WTC11 (cell line): Measurements from ENCODE around the gene KIFBP. TPM values are rescaled to one million over a fixed set of nuclear protein-coding genes. Genes with fewer than 3 reads are reported as not detected.

Source experiments
- ATAC-seq: fragments of 200-7000 bp; cut with Tn5 transposase; 2 replicates; pipeline ENCODE4 v1.10.0; 2021; ENCODE audit warnings: mild to moderate bottlenecking, moderate library complexity
- CTCF ChIA-PET: fragments of 300-600 bp; sonication (Branson Sonifier 250); formaldehyde crosslinking; loops from one replicate; lab custom pipeline; 2021; ENCODE audit warnings: antibody characterized with exemption; lab: Charles Lee
- POLR2A ChIA-PET: fragments of 350-600 bp; sonication (Branson Sonifier 250); formaldehyde crosslinking; loops from one replicate; lab custom pipeline; 2021; ENCODE audit warnings: antibody characterized with exemption; lab: Charles Lee
- DNase-seq: peaks from one replicate; pipeline ENCODE4 v3.0.0; 2021; ENCODE audit warnings: low spot score
- H3K27ac Mint-ChIP-seq: 2 replicates; pipeline ENCODE4 v1.8.0; 2021; ENCODE audit warnings: mixed read lengths
- H3K27me3 Mint-ChIP-seq: 2 replicates; pipeline ENCODE4 v1.8.0; 2021; ENCODE audit warnings: low read depth, mild to moderate bottlenecking, moderate library complexity, mixed read lengths
- H3K36me3 Mint-ChIP-seq: 2 replicates; pipeline ENCODE4 v1.8.0; 2021; ENCODE audit warnings: mixed read lengths
- H3K4me1 Mint-ChIP-seq: 2 replicates; pipeline ENCODE4 v1.8.0; 2022; ENCODE audit warnings: mixed read lengths
- H3K4me3 Mint-ChIP-seq: 2 replicates; pipeline ENCODE4 v1.8.0; 2021; ENCODE audit warnings: mild to moderate bottlenecking, moderate library complexity, mixed read lengths
- H3K9me3 Mint-ChIP-seq: 2 replicates; pipeline ENCODE4 v1.8.0; 2021; ENCODE audit warnings: mixed read lengths
- CREM ChIP-seq: sonication (generic); formaldehyde crosslinking; IDR thresholded peaks from 2 replicates; pipeline ENCODE4 v1.8.1; 2022; ENCODE audit warnings: mild to moderate bottlenecking, missing genetic modification reagents, moderate library complexity
- ETV6 ChIP-seq: sonication (generic); formaldehyde crosslinking; IDR thresholded peaks from 2 replicates; pipeline ENCODE4 v1.8.1; 2022; ENCODE audit warnings: mild to moderate bottlenecking, missing genetic modification reagents
- FOXK1 ChIP-seq: sonication (generic); formaldehyde crosslinking; IDR thresholded peaks from 2 replicates; pipeline ENCODE4 v1.8.0; 2022; ENCODE audit warnings: mild to moderate bottlenecking, moderate library complexity, missing genetic modification reagents
- GABPB1 ChIP-seq: sonication (generic); formaldehyde crosslinking; IDR thresholded peaks from 2 replicates; pipeline ENCODE4 v1.8.1; 2023; ENCODE audit warnings: mild to moderate bottlenecking, missing genetic modification reagents
- GRHL2 ChIP-seq: fragments of 250-450 bp; sonication (Bioruptor Pico); IDR thresholded peaks from 2 replicates; pipeline ENCODE4 v1.8.0; 2022; ENCODE audit warnings: mild to moderate bottlenecking, moderate library complexity; ENCODE audit not compliant: insufficient replicate concordance, severe bottlenecking
- GTF2I ChIP-seq: fragments of 250-450 bp; sonication (Bioruptor Pico); conservative IDR thresholded peaks from 2 replicates; pipeline ENCODE4 v1.4.0; 2021; ENCODE audit warnings: mild to moderate bottlenecking
- HMGA2 ChIP-seq: fragments of 250-450 bp; sonication (Bioruptor Pico); IDR thresholded peaks from 2 replicates; pipeline ENCODE4 v1.4.0; 2021; ENCODE audit warnings: mild to moderate bottlenecking, moderate library complexity
- JUN ChIP-seq: sonication (generic); formaldehyde crosslinking; IDR thresholded peaks from 2 replicates; pipeline ENCODE4 v1.8.0; 2023; ENCODE audit warnings: mild to moderate bottlenecking, missing genetic modification reagents
- KAT7 ChIP-seq: sonication (generic); formaldehyde crosslinking; IDR thresholded peaks from 2 replicates; pipeline ENCODE4 v1.8.1; 2023; ENCODE audit warnings: missing genetic modification reagents, mild to moderate bottlenecking, borderline replicate concordance
- MYBL2 ChIP-seq: sonication (generic); formaldehyde crosslinking; IDR thresholded peaks from 2 replicates; pipeline ENCODE4 v1.8.1; 2023; ENCODE audit warnings: mild to moderate bottlenecking, moderate library complexity, missing genetic modification reagents
- NFE2L1 ChIP-seq: sonication (generic); formaldehyde crosslinking; IDR thresholded peaks from 2 replicates; pipeline ENCODE4 v1.8.1; 2023; ENCODE audit warnings: missing genetic modification reagents
- PRRX2 ChIP-seq: fragments of 250-450 bp; sonication (Bioruptor Pico); IDR thresholded peaks from 2 replicates; pipeline ENCODE4 v1.8.0; 2021; ENCODE audit warnings: mild to moderate bottlenecking
- SOX15 ChIP-seq: fragments of 250-450 bp; sonication (Bioruptor Pico); IDR thresholded peaks from 2 replicates; pipeline ENCODE4 v1.9.0; 2021; ENCODE audit warnings: mild to moderate bottlenecking
- SP1 ChIP-seq: sonication (generic); formaldehyde crosslinking; conservative IDR thresholded peaks from 2 replicates; pipeline ENCODE4 v1.8.1; 2022; ENCODE audit warnings: missing genetic modification reagents
- TCF7 ChIP-seq: sonication (generic); formaldehyde crosslinking; IDR thresholded peaks from 2 replicates; pipeline ENCODE4 v1.8.0; 2022; ENCODE audit warnings: mild to moderate bottlenecking, low read depth, missing genetic modification reagents, moderate library complexity
- TP53 ChIP-seq: sonication (generic); formaldehyde crosslinking; IDR thresholded peaks from 2 replicates; pipeline ENCODE4 v1.8.1; 2023; ENCODE audit warnings: mild to moderate bottlenecking, missing genetic modification reagents
- ZNF121 ChIP-seq: sonication (generic); formaldehyde crosslinking; IDR thresholded peaks from 2 replicates; pipeline ENCODE4 v1.8.0; 2023; ENCODE audit warnings: missing genetic modification reagents
- ZNF219 ChIP-seq: sonication (generic); formaldehyde crosslinking; IDR thresholded peaks from 2 replicates; pipeline ENCODE4 v1.8.0; 2023; ENCODE audit warnings: missing genetic modification reagents, mild to moderate bottlenecking, borderline replicate concordance
- ZNF423 ChIP-seq: fragments of 250-450 bp; sonication (Bioruptor Pico); IDR thresholded peaks from 2 replicates; pipeline ENCODE4 v2.1.2; 2022; ENCODE audit warnings: mild to moderate bottlenecking, moderate library complexity
- total RNA-seq: library from RNA; stranded (reverse); gene quantifications from 3 replicates; pipeline ENCODE4 v1.2.3, GENCODE V29; 2021
- TF ChIP-seq, protein P1 (sequence below): sonication (generic); formaldehyde crosslinking; IDR thresholded peaks from 2 replicates; pipeline ENCODE4 v1.8.0; 2022; ENCODE audit warnings: mild to moderate bottlenecking, missing genetic modification reagents
- TF ChIP-seq, protein P2 (sequence below): fragments of 250-450 bp; sonication (Bioruptor Pico); conservative IDR thresholded peaks from 2 replicates; pipeline ENCODE4 v1.9.0; 2021; ENCODE audit warnings: mild to moderate bottlenecking
- TF ChIP-seq, protein P3 (sequence below): sonication (generic); formaldehyde crosslinking; IDR thresholded peaks from 2 replicates; pipeline ENCODE4 v1.8.1; 2022; ENCODE audit warnings: mild to moderate bottlenecking, missing genetic modification reagents, moderate library complexity, borderline replicate concordance
- TF ChIP-seq, protein P4 (sequence below): sonication (generic); formaldehyde crosslinking; IDR thresholded peaks from 2 replicates; pipeline ENCODE4 v1.8.0; 2023; ENCODE audit warnings: mild to moderate bottlenecking, missing genetic modification reagents
- TF ChIP-seq, protein P5 (sequence below): sonication (generic); formaldehyde crosslinking; IDR thresholded peaks from 2 replicates; pipeline ENCODE4 v1.8.1; 2022; ENCODE audit warnings: low read depth, missing genetic modification reagents, borderline replicate concordance

Gene KIFBP
- total RNA-seq, 1 experiment from 2014 or later = 31.2 TPM

DNA sequence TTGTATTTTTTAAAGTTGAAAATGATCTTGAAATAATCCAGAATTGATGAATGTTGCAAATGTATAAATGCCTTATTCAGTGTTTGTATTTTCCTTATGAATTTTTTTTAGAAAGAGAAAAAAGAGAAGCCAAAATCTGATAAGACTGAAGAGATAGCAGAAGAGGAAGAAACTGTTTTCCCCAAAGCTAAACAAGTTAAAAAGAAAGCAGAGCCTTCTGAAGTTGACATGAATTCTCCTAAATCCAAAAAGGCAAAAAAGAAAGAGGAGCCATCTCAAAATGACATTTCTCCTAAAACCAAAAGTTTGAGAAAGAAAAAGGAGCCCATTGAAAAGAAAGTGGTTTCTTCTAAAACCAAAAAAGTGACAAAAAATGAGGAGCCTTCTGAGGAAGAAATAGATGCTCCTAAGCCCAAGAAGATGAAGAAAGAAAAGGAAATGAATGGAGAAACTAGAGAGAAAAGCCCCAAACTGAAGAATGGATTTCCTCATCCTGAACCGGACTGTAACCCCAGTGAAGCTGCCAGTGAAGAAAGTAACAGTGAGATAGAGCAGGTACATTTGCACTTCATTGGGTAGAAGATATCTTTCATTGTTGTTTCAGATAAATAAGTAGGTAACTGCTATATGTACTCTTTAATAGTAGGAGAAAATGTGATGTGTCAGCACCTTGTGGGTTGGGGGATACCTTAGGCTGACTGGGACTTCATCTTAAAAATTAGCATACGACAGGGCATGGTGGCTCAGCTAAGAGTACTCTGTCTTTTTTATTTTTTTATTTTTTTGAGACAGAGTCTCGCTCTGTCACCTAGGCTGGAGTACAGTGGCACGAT, 28.7 kb upstream of the KIFBP start:
- Mint-ChIP-seq H3K27ac (no peak overlapping the region; the same call in 1 of the 2 replicates), H3K27me3 (no peaks in the 10 kb centered on the region)
- DNase-seq = no peak
- no peak for TF ChIP-seq GTF2I (CRISPR knock-in tag)
- TF ChIP-seq MYBL2 (CRISPR knock-in tag) = no peak
- TF ChIP-seq SOX15 (CRISPR knock-in tag) = no peak
- no peak for TF ChIP-seq ETV6 (CRISPR knock-in tag)
- TF ChIP-seq, all 79 proteins: peak for 0
- Mint-ChIP-seq H3K36me3 (peaks cover 56% of the 10 kb centered on the region), H3K4me1 (peaks cover 9% of the 10 kb centered on the region), H3K9me3 (no peaks in the 10 kb centered on the region), H3K4me3 (no peak overlapping the region)
- CTCF ChIA-PET = no interaction called here
- POLR2A ChIA-PET = no interaction called here
- no peak for ATAC-seq

DNA sequence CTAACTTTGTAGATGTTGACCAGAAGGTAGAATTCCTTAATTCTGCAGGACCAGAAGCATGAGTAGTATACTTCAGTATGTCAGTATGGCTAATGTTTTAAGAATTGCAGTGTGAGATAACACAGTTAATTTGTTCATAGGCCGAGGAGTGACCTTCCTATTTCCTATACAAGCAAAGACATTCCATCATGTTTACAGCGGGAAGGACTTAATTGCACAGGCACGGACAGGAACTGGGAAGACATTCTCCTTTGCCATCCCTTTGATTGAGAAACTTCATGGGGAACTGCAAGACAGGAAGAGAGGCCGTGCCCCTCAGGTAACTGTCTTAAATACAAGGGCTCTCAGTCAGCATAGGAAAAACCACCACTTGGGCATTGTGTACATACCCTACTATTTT, 25.5 kb upstream of the KIFBP start:
- DNase-seq (no peak), ATAC-seq (no peak)
- Mint-ChIP-seq H3K9me3 (no peaks in the 10 kb centered on the region), H3K4me3 (no peak overlapping the region), H3K27me3 (no peaks in the 10 kb centered on the region), H3K36me3 (peaks cover 82% of the 10 kb centered on the region), H3K27ac (no peak overlapping the region), H3K4me1 (no peaks in the 10 kb centered on the region)
- POLR2A ChIA-PET = no interaction called here
- CTCF ChIA-PET = interaction anchor here (0.6 kb wide), 1 partner anchor 165 kb away, joined by 6 read pairs; no protein-coding TSS in a partner anchor
- TF ChIP-seq CREM (CRISPR knock-in tag) = no peak
- TF ChIP-seq GRHL2 (CRISPR knock-in tag) = no peak

DNA sequence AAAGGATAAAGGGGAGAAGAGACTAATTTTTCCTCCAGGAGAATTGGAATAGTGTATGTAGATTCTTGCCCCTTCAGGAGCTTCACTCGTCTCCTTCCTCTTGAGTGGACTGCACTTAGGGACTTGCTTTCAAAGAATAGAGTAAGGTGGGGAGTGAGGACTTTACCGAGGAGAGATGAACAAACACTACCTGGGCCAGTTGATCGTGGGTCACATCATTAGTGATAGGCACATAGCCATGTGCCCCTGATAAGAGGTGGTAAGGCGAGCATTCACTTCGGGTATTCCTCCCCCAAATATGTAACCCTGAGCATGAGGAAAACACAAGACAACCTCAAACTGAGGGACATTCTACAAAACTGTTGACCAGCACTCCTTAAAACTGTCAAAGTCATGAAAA, 14.6 kb upstream of the KIFBP start:
- no peak overlapping the region for H3K27ac Mint-ChIP-seq
- H3K27me3 Mint-ChIP-seq = no peaks in the 10 kb centered on the region
- POLR2A ChIA-PET = no interaction called here

More for the DNA sequence above, 14.6 kb upstream of the KIFBP start:
- CTCF ChIA-PET = no interaction called here
- Mint-ChIP-seq H3K36me3 (peaks cover 84% of the 10 kb centered on the region), H3K4me3 (no peak overlapping the region), H3K9me3 (no peaks in the 10 kb centered on the region), H3K4me1 (no peaks in the 10 kb centered on the region)
- ATAC-seq (no peak), DNase-seq (no peak)
- TF ChIP-seq FOXK1 (CRISPR knock-in tag) (no peak), ZNF423 (CRISPR knock-in tag) (no peak), TP53 (CRISPR knock-in tag) (no peak), SP1 (CRISPR knock-in tag) (no peak), GRHL2 (CRISPR knock-in tag) (no peak), ZNF121 (CRISPR knock-in tag) (no peak), KAT7 (CRISPR knock-in tag) (no peak), GABPB1 (CRISPR knock-in tag) (no peak), JUN (CRISPR knock-in tag) (no peak), ZNF219 (CRISPR knock-in tag) (no peak), HMGA2 (CRISPR knock-in tag) (no peak), PRRX2 (no peak), NFE2L1 (no peak), TCF7 (no peak)
- TF ChIP-seq, protein P1, sequence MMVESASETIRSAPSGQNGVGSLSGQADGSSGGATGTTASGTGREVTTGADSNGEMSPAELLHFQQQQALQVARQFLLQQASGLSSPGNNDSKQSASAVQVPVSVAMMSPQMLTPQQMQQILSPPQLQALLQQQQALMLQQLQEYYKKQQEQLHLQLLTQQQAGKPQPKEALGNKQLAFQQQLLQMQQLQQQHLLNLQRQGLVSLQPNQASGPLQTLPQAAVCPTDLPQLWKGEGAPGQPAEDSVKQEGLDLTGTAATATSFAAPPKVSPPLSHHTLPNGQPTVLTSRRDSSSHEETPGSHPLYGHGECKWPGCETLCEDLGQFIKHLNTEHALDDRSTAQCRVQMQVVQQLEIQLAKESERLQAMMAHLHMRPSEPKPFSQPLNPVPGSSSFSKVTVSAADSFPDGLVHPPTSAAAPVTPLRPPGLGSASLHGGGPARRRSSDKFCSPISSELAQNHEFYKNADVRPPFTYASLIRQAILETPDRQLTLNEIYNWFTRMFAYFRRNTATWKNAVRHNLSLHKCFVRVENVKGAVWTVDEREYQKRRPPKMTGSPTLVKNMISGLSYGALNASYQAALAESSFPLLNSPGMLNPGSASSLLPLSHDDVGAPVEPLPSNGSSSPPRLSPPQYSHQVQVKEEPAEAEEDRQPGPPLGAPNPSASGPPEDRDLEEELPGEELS (CRISPR knock-in tag) = no peak
- TF ChIP-seq, protein P2, sequence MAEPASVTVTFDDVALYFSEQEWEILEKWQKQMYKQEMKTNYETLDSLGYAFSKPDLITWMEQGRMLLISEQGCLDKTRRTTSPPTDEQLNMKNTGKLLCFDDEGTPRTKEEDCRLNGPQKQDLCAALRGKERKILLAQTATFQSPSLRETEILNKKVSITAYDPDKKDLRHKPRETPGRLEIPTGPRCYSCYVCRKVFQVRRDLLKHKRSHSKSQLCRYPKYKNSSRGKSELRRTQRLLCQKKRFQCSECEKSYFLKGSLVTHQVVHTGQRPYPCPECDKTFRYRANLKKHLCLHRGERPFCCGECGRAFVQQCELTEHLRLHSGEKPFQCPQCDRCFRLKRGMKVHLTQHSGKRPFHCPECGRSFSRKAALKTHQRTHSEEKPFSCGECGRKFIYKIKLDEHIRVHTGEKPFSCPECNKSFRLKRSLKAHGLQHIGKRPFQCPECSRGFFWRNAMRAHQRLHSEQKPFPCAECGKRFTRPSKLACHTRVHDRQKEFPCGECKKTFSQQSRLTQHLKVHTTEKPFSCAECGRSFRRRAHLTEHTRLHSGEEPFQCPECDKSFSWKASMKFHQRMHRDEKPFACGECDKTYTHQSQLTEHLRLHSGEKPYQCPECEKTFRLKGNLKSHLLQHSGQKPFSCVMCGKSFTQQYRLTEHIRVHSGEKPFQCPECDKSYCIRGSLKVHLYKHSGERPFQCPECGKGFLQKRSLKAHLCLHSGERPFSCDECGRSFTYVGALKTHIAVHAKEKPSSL = no peak
- TF ChIP-seq, protein P3, sequence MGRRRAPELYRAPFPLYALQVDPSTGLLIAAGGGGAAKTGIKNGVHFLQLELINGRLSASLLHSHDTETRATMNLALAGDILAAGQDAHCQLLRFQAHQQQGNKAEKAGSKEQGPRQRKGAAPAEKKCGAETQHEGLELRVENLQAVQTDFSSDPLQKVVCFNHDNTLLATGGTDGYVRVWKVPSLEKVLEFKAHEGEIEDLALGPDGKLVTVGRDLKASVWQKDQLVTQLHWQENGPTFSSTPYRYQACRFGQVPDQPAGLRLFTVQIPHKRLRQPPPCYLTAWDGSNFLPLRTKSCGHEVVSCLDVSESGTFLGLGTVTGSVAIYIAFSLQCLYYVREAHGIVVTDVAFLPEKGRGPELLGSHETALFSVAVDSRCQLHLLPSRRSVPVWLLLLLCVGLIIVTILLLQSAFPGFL (CRISPR knock-in tag) = no peak
- TF ChIP-seq, protein P4, sequence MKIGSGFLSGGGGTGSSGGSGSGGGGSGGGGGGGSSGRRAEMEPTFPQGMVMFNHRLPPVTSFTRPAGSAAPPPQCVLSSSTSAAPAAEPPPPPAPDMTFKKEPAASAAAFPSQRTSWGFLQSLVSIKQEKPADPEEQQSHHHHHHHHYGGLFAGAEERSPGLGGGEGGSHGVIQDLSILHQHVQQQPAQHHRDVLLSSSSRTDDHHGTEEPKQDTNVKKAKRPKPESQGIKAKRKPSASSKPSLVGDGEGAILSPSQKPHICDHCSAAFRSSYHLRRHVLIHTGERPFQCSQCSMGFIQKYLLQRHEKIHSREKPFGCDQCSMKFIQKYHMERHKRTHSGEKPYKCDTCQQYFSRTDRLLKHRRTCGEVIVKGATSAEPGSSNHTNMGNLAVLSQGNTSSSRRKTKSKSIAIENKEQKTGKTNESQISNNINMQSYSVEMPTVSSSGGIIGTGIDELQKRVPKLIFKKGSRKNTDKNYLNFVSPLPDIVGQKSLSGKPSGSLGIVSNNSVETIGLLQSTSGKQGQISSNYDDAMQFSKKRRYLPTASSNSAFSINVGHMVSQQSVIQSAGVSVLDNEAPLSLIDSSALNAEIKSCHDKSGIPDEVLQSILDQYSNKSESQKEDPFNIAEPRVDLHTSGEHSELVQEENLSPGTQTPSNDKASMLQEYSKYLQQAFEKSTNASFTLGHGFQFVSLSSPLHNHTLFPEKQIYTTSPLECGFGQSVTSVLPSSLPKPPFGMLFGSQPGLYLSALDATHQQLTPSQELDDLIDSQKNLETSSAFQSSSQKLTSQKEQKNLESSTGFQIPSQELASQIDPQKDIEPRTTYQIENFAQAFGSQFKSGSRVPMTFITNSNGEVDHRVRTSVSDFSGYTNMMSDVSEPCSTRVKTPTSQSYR = no peak
- TF ChIP-seq, protein P5, sequence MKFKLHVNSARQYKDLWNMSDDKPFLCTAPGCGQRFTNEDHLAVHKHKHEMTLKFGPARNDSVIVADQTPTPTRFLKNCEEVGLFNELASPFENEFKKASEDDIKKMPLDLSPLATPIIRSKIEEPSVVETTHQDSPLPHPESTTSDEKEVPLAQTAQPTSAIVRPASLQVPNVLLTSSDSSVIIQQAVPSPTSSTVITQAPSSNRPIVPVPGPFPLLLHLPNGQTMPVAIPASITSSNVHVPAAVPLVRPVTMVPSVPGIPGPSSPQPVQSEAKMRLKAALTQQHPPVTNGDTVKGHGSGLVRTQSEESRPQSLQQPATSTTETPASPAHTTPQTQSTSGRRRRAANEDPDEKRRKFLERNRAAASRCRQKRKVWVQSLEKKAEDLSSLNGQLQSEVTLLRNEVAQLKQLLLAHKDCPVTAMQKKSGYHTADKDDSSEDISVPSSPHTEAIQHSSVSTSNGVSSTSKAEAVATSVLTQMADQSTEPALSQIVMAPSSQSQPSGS = no peak
